DND-41 (cell line): ENCODE results near the gene CDC20.

Experiments used
- CTCF ChIP-seq: IDR thresholded peaks from 2 replicates; pipeline ENCODE4 v1.5.1; 2012; ENCODE audit warnings: borderline replicate concordance, low read length, moderate library complexity, mild to moderate bottlenecking; ENCODE audit not compliant: poor library complexity, severe bottlenecking; ENCODE audit errors: extremely low read depth
- EZH2 ChIP-seq: IDR thresholded peaks from 3 replicates; pipeline ENCODE4 v1.6.1; 2012; ENCODE audit warnings: borderline replicate concordance, low read depth, mild to moderate bottlenecking, moderate library complexity, low read length, inconsistent platforms; ENCODE audit not compliant: severe bottlenecking

DNA sequence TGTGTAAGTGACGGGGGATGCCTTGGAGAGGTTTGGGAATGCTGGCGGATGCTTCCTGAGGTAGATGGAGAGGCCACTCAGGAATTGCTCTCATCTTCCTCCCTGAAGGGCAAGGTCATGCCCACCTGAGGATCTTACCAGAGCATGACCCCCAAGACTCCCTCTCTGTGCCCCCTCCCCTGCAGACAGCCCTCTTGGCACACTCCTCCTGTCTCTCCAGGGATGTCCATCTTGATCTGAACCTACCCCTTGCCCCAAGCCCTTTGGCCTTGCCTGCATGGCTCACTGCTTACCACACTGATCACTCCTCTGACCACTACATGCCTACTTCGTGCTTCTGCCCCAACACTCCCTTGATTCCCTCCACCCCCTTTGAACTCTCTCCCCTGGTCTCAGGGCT lies 39.0 kb upstream of the CDC20 start:
- TF ChIP-seq CTCF (no peak), EZH2 (no peak)
